ENCODE results near the gene DIPK1A.

Gene DIPK1A

GRCh38 chr1:92926873-92927272 is 34.4 kb downstream of the DIPK1A start:
- H2BK120ac ChIP-seq (ENCODE audit: insufficient read depth, low read length, poor library complexity) = no peak overlapping the region
- H3K9ac ChIP-seq (ENCODE audit: low read length) = no peak overlapping the region
- no peak overlapping the region for H4K91ac ChIP-seq (ENCODE audit: low read depth, low read length)
- H3K4ac ChIP-seq (ENCODE audit: low read depth, low read length) = no peak overlapping the region
- no peak overlapping the region for H2BK5ac ChIP-seq (ENCODE audit: low read depth, low read length, poor library complexity)
- H3K4me1 ChIP-seq (ENCODE audit: control insufficient read depth in 1 of 2, insufficient read depth in 2 of 2, low read length in 2 of 2) = peaks cover 0 to 4% of the 10 kb centered on the region in 2 experiments
- no peak overlapping the region for H2BK12ac ChIP-seq (ENCODE audit: low read length)
- peaks cover 2% of the 10 kb centered on the region for H3K79me1 ChIP-seq (ENCODE audit: low read length)
- WGBS (ENCODE audit: extremely low coverage, insufficient coverage, insufficient read length) = no CpG with 5 or more reads among the region's 1 CpG
- H3K4me2 ChIP-seq (ENCODE audit: low read length) = no peak overlapping the region
- H4K8ac ChIP-seq (ENCODE audit: low read depth, low read length) = no peak overlapping the region
- no peaks in the 10 kb centered on the region for H3K9me3 ChIP-seq (ENCODE audit: insufficient read depth, low read depth, low read length)
- H3K79me2 ChIP-seq (ENCODE audit: control insufficient read depth, insufficient read depth, low read length, poor library complexity) = no peaks in the 10 kb centered on the region
- H3K18ac ChIP-seq (ENCODE audit: low read length) = no peak overlapping the region
- H3K27me3 ChIP-seq (ENCODE audit: insufficient read depth, low read length) = no peaks in the 10 kb centered on the region
- no peak overlapping the region for H3K27ac ChIP-seq (ENCODE audit: low read depth, low read length)
- no peak for DNase-seq
- H3K23ac ChIP-seq (ENCODE audit: low read length) = no peak overlapping the region
- no peak overlapping the region for H3K4me3 ChIP-seq (ENCODE audit: low read depth, low read length)
- H2AK5ac ChIP-seq (ENCODE audit: low read length) = no peak overlapping the region
- H3K14ac ChIP-seq (ENCODE audit: low read length) = no peak overlapping the region
- no peaks in the 10 kb centered on the region for H3K36me3 ChIP-seq (ENCODE audit: control insufficient read depth in 1 of 2, insufficient read depth in 2 of 2, low read length in 2 of 2)
- H4K12ac ChIP-seq (ENCODE audit: low read depth, low read length) = no peak overlapping the region
- H2AFZ ChIP-seq (ENCODE audit: insufficient read depth, low read length, poor library complexity) = no peak overlapping the region

- H3K4me1 ChIP-seq (ENCODE audit: control insufficient read depth in 1 of 2, insufficient read depth in 2 of 2, low read length in 2 of 2) = peaks cover 0 to 4% of the 10 kb centered on the region in 2 experiments
- no peak overlapping the region for H3K18ac ChIP-seq (ENCODE audit: low read length)
- peak; percentile 66 to 81 for DNase-seq
- no peak overlapping the region for H3K4me3 ChIP-seq (ENCODE audit: low read depth, low read length)
- H2BK120ac ChIP-seq (ENCODE audit: insufficient read depth, low read length, poor library complexity) = peak overlapping the region; percentile 72
- no peak overlapping the region for H3K4ac ChIP-seq (ENCODE audit: low read depth, low read length)
- no peaks in the 10 kb centered on the region for H3K9me3 ChIP-seq (ENCODE audit: insufficient read depth, low read depth, low read length)
- peak overlapping the region; percentile 61 for H2BK12ac ChIP-seq (ENCODE audit: low read length)
- H2BK5ac ChIP-seq (ENCODE audit: low read depth, low read length, poor library complexity) = peak overlapping the region; percentile 38
- H3K14ac ChIP-seq (ENCODE audit: low read length) = no peak overlapping the region
- no peak overlapping the region for H2AK5ac ChIP-seq (ENCODE audit: low read length)
- peaks cover 2% of the 10 kb centered on the region for H3K79me1 ChIP-seq (ENCODE audit: low read length)
- no peaks in the 10 kb centered on the region for H3K36me3 ChIP-seq (ENCODE audit: control insufficient read depth in 1 of 2, insufficient read depth in 2 of 2, low read length in 2 of 2)
- H3K79me2 ChIP-seq (ENCODE audit: control insufficient read depth, insufficient read depth, low read length, poor library complexity) = no peaks in the 10 kb centered on the region
- H3K4me2 ChIP-seq (ENCODE audit: low read length) = no peak overlapping the region
- H3K27me3 ChIP-seq (ENCODE audit: insufficient read depth, low read length) = no peaks in the 10 kb centered on the region
- H4K12ac ChIP-seq (ENCODE audit: low read depth, low read length) = no peak overlapping the region
- H4K91ac ChIP-seq (ENCODE audit: low read depth, low read length) = peak overlapping the region; percentile 45
- H3K9ac ChIP-seq (ENCODE audit: low read length) = no peak overlapping the region
- H3K23ac ChIP-seq (ENCODE audit: low read length) = no peak overlapping the region
- no peak overlapping the region for H2AFZ ChIP-seq (ENCODE audit: insufficient read depth, low read length, poor library complexity)
- H4K8ac ChIP-seq (ENCODE audit: low read depth, low read length) = no peak overlapping the region
- no CpG with 5 or more reads among the region's 9 CpGs for WGBS (ENCODE audit: extremely low coverage, insufficient coverage, insufficient read length)
- peak overlapping the region; percentile 91 for H3K27ac ChIP-seq (ENCODE audit: low read depth, low read length)
These were observed 36.8 kb downstream of the DIPK1A start for GRCh38 chr1:92924501-92924900.

GRCh38 chr1:92923664-92924063 is 37.6 kb downstream of the DIPK1A start:
- H3K4me1 ChIP-seq (ENCODE audit: control insufficient read depth in 1 of 2, insufficient read depth in 2 of 2, low read length in 2 of 2) = peaks cover 0 to 4% of the 10 kb centered on the region in 2 experiments
- no peaks in the 10 kb centered on the region for H3K79me2 ChIP-seq (ENCODE audit: control insufficient read depth, insufficient read depth, low read length, poor library complexity)
- H3K27ac ChIP-seq (ENCODE audit: low read depth, low read length) = peak overlapping the region; percentile 10
- H2AFZ ChIP-seq (ENCODE audit: insufficient read depth, low read length, poor library complexity) = no peak overlapping the region
- WGBS (ENCODE audit: extremely low coverage, insufficient coverage, insufficient read length) = no CpG with 5 or more reads among the region's 4 CpGs
- no peak overlapping the region for H4K12ac ChIP-seq (ENCODE audit: low read depth, low read length)
- no peak overlapping the region for H3K4ac ChIP-seq (ENCODE audit: low read depth, low read length)
- H3K18ac ChIP-seq (ENCODE audit: low read length) = no peak overlapping the region
- H3K4me3 ChIP-seq (ENCODE audit: low read depth, low read length) = no peak overlapping the region
- no peak overlapping the region for H4K8ac ChIP-seq (ENCODE audit: low read depth, low read length)
- H3K27me3 ChIP-seq (ENCODE audit: insufficient read depth, low read length) = no peaks in the 10 kb centered on the region
- no peak overlapping the region for H2BK120ac ChIP-seq (ENCODE audit: insufficient read depth, low read length, poor library complexity)
- H2BK5ac ChIP-seq (ENCODE audit: low read depth, low read length, poor library complexity) = no peak overlapping the region
- H4K91ac ChIP-seq (ENCODE audit: low read depth, low read length) = no peak overlapping the region
- H3K14ac ChIP-seq (ENCODE audit: low read length) = no peak overlapping the region
- no peak overlapping the region for H2AK5ac ChIP-seq (ENCODE audit: low read length)
- no peak overlapping the region for H3K23ac ChIP-seq (ENCODE audit: low read length)
- peaks cover 2% of the 10 kb centered on the region for H3K79me1 ChIP-seq (ENCODE audit: low read length)
- H3K9ac ChIP-seq (ENCODE audit: low read length) = no peak overlapping the region
- H3K4me2 ChIP-seq (ENCODE audit: low read length) = no peak overlapping the region
- no peaks in the 10 kb centered on the region for H3K36me3 ChIP-seq (ENCODE audit: control insufficient read depth in 1 of 2, insufficient read depth in 2 of 2, low read length in 2 of 2)
- no peaks in the 10 kb centered on the region for H3K9me3 ChIP-seq (ENCODE audit: insufficient read depth, low read depth, low read length)
- DNase-seq = peak in 1 of 2 donors; percentile 11
- H2BK12ac ChIP-seq (ENCODE audit: low read length) = no peak overlapping the region

GRCh38 chr1:92922356-92923035 is 38.8 kb downstream of the DIPK1A start:
- no peaks in the 10 kb centered on the region for H3K36me3 ChIP-seq (ENCODE audit: control insufficient read depth in 1 of 2, insufficient read depth in 2 of 2, low read length in 2 of 2)
- no peak overlapping the region for H2BK5ac ChIP-seq (ENCODE audit: low read depth, low read length, poor library complexity)
- no peak for DNase-seq
- no peak overlapping the region for H3K4me2 ChIP-seq (ENCODE audit: low read length)
- H3K14ac ChIP-seq (ENCODE audit: low read length) = no peak overlapping the region
- H3K4me3 ChIP-seq (ENCODE audit: low read depth, low read length) = no peak overlapping the region
- H3K9ac ChIP-seq (ENCODE audit: low read length) = no peak overlapping the region
- peak overlapping the region; percentile 53 for H3K4ac ChIP-seq (ENCODE audit: low read depth, low read length)
- H3K18ac ChIP-seq (ENCODE audit: low read length) = no peak overlapping the region
- H4K12ac ChIP-seq (ENCODE audit: low read depth, low read length) = no peak overlapping the region
- no peaks in the 10 kb centered on the region for H3K27me3 ChIP-seq (ENCODE audit: insufficient read depth, low read length)
- no peak overlapping the region for H4K8ac ChIP-seq (ENCODE audit: low read depth, low read length)
- H2AK5ac ChIP-seq (ENCODE audit: low read length) = no peak overlapping the region
- no peak overlapping the region for H3K27ac ChIP-seq (ENCODE audit: low read depth, low read length)
- H3K79me1 ChIP-seq (ENCODE audit: low read length) = peaks cover 2% of the 10 kb centered on the region
- no peaks in the 10 kb centered on the region for H3K79me2 ChIP-seq (ENCODE audit: control insufficient read depth, insufficient read depth, low read length, poor library complexity)
- H2BK12ac ChIP-seq (ENCODE audit: low read length) = peak overlapping the region; percentile 53
- WGBS (ENCODE audit: extremely low coverage, insufficient coverage, insufficient read length) = no CpG with 5 or more reads among the region's 9 CpGs
- H2AFZ ChIP-seq (ENCODE audit: insufficient read depth, low read length, poor library complexity) = no peak overlapping the region
- H3K9me3 ChIP-seq (ENCODE audit: insufficient read depth, low read depth, low read length) = no peaks in the 10 kb centered on the region
- no peak overlapping the region for H3K23ac ChIP-seq (ENCODE audit: low read length)
- no peak overlapping the region for H4K91ac ChIP-seq (ENCODE audit: low read depth, low read length)
- H2BK120ac ChIP-seq (ENCODE audit: insufficient read depth, low read length, poor library complexity) = peak overlapping the region; percentile 58
- H3K4me1 ChIP-seq (ENCODE audit: control insufficient read depth in 1 of 2, insufficient read depth in 2 of 2, low read length in 2 of 2) = peaks cover 0 to 4% of the 10 kb centered on the region in 2 experiments
